HG03432 (cell line): ENCODE data around the gene TLE5.
"Not testable (repeated sequence)": the region's sequence is repeated elsewhere in the genome, so short reads cannot be mapped to it uniquely, and the experiment has no call there.

Experiments
- ATAC-seq: cut with Tn5 transposase; IDR thresholded peaks from one replicate; pipeline ENCODE4 v1.9.1; 2021; ENCODE audit warnings: mild to moderate bottlenecking, moderate library complexity; ENCODE audit not compliant: unreplicated experiment

Gene TLE5

DNA sequence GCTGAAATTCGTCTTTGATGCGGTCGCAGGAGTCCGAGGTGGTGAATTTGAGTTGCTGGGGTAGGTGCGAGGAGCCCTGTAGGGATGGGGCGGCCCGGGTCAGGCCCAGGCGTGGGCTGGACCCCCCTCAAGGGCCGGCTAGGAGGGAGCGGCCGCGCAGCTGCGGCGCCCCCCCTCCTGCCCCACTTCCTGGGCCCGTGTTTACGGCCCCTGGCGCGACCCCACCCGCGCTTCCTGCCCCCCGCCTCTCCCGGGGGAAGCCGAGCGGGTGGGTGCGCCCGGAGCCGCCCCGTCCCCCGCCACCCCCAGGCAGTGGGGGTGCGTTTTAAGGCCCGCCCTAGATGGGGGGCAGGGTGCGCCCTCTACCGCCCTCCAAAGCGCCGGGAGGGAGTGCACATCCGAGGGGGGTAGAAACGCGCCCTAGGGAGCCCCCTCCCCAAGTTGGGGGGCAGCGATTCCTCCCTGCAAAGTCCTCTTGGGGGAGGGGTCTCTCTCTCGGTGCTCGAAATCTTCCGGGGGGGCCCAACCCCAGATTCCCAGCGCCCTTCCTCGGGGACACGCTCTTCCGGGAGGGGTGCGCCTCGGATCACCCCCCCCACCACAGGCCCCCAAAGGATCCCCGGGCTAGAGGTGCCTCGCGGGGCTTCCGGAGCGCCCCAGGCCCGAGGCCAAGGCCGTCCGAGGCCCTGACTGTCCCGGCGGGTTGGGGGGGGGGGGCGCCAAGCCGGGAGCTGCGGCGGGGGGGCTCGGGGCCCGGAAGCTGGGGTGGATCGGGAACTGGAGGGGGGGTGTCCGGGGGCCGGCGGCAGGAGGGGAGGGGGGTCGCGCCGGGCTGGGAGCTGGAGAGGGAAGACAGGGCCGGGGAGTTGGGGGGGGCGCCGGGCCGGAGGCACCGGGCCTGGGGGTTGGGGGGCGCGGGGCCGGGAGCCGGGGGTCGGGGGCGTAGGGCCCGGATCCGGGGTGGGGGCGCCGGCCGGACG, 823 bp downstream of the TLE5 start:
- no peak for ATAC-seq

DNA sequence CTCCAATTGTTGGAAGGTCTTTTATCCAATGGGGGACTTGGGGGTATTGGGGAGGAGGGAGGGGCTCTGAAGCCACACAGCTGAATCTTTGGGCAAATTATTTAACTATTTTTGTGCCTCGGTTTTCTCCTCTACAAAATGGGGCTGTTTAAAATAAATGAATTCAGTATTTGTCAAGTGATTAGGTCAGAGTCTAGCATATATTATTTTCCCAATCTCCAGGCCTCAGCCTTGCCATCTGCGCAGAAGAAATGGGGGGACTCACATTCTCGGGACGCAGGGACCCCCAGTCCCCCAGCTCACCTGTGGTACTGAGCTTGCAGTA, 1.5 kb downstream of the TLE5 start:
- no peak for ATAC-seq

DNA sequence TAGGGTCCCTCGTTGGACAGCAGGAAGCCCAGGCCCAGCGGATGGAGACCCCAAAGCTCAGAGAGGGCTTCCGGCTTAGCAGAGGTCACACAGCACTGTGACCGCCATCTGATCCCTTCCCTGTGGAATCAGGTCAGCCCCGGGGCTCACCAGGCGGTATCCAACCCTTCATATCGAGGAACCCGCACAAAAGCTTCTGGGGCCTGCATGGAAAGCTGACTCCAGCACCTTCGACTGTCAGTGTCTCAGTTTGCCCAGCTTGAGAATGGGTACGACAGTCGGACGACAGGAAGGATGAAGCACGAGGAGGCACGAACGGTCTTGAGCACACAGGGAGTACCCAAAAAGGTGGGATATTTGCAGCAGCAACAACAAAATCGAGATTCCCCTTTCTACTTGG, 2.6 kb downstream of the TLE5 start:
- ATAC-seq, result no peak

DNA sequence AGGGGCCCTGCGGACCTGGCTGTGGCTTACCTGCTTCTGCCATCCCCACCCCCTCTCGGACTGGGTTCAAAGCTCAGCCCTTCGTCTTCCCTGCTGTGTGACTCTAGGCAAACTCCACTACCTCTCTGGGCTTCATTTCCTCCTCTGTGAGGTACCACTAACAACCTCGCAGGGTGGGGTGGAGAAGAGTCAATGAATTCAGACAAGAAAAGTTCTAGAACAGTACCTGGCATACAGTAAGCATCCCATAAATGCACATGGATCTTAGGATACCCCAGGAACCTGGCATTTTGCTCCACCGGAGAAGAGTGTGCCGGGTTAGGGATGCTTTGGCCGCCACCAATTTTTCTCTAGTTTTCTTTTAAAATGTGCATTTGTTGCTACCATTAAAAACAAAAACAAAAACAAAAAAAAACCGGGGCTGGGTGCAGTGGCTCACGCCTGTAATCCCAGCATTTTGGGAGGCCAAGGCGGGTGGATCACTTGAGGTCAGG, 3.4 kb downstream of the TLE5 start:
- no peak for ATAC-seq

DNA sequence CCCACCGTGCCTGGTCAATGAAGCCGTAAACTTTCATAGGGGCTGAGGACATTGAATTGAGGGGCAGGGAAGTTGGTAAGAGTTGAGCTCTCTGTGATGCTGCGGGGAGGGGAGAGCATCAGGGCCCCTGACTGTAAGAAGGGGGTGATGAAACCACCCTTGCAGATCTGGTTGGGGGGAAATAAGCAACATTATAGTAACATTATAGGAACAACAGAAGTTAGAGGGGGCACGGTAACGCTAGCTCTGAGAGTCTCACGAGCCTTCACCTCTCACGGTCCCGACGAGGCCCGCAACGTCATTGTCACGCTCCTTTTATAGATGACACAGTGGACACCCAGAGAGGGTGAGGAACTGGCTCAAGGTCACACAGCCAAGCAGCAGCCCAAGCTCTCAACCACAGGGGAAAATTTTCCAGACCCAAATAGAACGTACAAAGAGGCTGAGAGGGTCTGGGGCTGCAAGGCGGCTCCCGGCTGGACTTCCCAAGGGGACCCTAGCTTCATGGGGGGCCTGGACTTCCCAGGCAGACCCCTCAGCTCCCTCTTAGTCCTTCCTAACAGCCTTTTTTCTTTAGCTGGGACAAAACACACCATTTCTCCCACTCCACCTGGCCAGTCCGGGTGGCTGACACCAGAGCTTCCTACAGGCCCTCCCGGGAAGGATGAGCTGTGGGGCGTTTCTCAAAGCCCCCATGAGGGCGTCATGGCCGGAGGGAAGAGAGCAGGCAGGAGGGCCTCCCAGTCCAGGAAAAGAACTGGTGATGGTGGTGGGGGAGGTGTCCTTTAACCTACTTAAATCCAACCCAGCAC, 4.1 kb downstream of the TLE5 start:
- no peak for ATAC-seq

DNA sequence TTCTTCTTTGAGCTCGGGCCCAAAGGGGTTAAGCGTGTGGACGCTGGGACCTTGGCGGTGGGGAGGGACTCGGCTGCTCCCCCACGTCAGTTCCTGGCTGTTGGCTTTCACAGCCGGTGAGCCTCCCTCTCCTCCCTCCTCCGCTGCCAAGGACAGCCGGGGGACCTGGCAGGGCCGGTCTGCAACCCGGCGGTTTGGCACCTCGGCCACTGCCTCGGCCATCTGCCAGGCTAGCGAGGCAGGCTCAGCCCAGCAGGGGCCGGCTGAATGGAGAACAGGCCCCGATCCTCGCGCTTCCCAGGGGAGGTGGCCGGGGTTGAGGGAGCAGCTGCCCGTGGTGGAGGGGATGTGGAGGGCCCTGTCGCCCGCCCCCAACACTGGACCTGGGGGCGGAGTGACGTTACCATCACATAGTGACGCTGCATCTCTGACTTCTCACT, 5.0 kb downstream of the TLE5 start:
- ATAC-seq, result no peak

DNA sequence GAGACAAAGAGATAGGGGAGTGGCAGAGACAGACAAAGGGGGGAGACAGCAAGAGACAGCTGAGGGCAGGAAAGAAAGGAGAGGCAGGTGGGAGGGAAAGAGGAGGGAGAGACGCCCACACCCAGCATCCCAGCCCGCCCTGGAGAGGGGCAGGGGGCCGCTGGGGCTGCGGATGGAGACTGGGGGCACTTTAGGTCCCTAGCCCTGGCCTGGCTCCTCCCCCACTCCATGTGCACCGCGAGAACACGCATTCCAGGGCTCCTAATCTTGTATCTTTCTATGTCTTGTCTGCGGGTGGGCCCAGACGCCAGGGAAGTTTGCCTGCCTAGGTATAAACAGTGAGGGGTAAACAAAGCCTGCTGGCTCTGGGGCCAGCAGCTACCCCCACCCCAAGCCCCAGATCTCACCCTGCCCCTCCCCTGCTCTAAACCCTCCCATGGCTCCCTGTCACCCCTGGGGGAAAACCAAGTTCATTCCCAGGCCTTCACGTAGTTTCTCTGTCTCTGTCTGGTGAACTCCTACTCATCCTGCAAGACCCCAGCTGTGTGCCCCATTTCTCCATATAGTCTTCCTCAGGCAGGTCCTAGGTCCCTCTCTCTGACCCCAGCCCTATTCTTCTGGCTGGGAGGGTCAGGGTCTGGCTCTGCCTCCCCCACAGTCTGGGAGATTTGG, 5.7 kb downstream of the TLE5 start:
- no peak for ATAC-seq

DNA sequence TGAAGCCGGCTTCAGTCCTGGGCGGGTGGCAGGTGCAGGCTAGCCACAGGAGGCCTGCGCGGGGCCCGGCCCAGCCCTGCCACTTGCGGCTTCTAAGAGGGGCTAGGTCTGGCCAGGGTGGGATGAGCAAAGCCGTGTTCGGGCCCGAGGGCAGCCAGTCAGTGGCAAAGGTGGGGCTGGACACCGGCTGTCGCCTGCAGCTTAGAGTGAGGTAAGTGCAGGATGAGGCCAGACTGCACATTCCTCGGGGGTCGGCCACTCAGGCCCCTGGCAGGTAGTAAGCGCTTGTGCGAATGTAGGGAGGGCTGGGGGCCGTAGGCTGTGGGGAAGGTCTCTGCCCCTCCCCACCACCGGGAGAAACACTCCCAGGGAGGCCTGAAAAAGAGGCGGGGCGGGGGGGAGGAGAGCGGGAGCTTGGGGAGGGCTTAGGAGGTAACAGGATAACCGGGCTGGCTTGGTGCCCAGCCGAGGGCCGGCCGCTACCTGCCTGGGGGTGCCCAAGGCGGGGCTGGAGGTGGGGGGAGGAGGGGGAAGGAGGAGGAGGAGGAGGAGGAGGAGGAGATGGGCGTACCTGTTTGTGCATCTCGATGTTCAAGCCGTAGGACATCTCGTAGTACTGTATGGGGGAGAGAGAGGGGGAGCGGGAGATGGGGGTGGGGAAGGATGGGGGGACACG, 6.4 kb downstream of the TLE5 start:
- ATAC-seq, result no peak

DNA sequence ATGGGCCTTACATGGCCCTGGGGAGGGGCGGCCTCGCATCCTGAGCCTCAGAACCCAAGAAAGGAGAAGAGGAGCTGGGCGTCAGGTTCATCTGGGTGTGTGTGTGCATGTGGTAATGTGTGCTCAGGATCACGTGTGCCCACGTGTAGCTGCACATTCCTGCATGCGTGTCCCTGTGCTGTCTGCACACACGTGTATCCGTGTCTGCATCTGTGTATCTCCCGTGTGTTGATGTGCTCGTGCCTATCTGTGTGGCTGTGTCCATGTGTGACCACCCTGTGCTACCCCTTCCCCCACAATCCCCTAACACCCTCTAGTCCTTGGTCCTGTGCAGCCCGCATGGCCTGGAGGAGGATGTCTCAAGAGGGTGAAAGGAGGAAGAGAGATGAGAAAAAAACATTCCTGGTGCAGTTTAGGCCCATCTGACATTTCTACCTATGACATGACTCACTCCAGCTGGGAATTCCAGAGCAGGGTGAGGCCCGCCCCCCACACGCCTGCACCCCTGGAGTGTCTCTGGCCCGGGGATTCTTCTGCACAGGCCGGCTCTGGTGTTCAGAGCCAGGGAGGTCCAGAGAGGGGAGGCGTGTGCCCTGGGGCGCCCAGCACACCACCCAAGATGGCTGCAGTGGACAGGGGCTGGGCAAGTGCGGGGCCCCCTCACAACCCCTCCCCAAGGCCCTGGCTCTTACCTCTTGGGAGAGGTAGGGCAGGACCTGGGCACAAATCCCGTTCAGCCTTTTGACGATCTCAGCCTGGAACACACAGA, 7.1 kb downstream of the TLE5 start:
- ATAC-seq, result no peak

DNA sequence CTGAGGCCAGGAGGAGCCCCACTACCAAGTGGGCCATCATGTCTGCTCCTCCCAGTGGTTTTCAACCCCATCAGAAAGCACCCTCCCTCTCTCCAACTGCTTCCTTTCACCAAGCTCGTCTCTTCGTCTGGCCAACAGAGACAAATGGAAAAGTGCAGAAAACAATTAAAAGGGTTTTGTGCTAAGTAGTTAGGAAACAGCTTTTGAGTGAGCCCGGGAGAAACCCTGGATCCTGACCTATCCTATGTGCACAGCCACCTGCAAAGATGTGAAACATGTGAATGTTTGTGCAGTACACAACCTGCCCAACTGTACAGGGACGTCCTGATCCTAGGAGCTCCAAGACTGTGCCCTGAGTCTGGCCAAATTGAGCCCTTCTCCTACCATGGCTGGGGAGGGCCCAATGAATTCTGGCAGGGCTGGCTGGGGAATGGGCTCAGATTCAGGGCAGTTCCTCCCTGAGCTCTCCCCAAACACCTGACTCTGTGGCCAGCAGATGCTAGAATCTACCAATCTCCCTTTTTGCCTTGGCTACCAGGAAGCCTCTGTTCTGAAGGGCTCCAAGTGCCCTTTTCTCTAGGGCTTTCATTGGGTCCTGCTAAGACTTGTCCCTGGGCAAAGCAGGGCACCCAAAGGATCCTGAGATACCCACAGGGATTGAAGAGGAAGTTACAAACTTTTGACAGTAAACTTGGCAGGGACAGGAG, 7.9 kb downstream of the TLE5 start:
- ATAC-seq, result no peak

DNA sequence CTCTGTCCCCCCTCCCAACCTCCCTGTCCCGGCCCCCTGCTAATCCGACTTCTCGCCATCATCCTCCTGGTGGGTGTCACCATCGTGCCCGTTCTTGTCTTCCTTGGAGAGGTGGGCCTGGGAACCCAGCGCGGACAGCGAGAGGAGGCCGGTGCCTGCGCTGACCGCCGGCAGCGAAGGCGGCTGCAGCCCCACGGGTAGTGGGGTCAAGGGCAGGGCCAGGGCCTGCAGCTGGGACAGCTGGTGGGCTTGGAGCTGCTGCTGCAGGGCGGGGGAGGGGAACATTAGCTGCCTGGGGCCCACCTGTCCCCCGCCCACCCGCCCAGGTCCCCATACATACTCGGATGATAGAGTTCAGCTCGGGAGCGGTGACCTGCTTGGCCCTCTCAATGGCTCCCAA, 8.5 kb downstream of the TLE5 start:
- no peak for ATAC-seq

DNA sequence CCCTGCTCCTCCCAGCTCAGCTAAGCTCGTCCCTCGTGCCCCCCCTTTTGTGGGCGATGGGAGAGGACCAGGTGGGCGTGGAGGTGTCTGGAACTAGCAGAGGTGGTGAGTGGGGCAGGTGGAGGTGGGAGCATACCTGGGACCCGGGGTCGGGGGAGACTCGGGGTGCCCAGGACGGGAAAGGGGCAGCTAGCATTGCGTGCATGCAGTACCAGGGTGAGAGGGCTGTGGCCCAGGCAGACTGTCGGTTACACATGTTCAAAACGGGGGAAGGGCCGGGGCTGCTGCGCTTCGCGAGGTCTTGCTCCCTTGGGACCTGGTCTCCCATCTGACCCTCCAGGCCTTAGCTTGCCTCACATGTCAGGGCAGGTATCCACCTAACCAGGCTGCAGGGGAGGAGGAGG, 9.1 kb downstream of the TLE5 start:
- no peak for ATAC-seq

DNA sequence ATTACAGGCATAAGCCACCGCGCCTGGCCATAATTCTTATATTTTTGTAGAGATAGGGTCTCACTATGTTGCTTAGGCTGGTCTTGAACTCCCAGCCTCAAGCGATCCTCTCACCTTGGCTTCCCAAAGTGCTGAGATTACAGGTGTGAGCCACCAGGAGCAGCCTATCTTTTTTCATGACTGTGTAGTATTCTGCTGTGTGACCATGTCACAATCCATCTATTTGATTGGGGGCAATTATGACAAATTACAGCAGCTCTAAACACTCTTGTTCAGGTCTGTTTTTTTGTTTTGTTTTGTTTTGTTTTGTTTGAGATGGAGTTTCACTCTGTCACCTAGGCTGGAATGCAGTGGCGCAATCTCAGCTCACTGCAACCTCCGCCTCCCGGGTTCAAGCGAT, 12.3 kb downstream of the TLE5 start:
- ATAC-seq, result not testable (repeated sequence)

DNA sequence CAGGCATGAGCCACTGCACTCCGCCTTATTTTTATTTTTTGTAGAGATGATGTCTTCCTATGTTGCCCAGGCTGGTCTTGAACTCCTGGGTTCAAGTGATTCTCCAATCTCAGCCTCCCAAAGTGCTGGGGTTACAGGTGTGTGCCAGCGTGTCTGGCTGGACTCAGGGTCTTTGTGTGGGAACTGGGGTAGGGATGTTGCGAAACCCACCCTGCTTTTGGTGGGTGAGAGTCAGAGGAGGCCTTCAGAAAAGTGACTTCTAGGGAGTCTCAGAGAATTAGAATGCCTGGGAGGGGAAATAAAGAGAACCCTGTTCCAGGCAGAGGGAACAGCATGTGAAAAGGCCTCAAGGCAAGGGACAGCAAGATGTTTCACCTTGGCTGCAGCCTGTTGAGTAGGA, 13.2 kb downstream of the TLE5 start:
- no peak for ATAC-seq

DNA sequence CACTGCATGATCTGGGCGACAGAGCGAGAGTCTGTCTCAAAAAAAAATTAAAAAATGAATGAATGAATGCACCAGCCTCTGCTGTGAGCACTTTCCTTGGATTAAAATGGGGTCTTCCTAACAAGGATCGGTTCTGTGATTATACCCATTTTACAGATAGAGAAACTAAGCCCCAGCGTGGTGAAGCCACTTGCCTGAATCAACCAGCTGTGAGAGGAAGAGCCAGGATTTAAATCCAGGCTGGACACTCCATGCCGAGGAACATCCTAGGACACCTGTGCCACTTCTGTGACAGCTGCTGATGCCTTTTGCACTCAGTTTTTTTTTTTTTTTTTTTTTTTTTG, 14.1 kb downstream of the TLE5 start:
- ATAC-seq, result no peak

DNA sequence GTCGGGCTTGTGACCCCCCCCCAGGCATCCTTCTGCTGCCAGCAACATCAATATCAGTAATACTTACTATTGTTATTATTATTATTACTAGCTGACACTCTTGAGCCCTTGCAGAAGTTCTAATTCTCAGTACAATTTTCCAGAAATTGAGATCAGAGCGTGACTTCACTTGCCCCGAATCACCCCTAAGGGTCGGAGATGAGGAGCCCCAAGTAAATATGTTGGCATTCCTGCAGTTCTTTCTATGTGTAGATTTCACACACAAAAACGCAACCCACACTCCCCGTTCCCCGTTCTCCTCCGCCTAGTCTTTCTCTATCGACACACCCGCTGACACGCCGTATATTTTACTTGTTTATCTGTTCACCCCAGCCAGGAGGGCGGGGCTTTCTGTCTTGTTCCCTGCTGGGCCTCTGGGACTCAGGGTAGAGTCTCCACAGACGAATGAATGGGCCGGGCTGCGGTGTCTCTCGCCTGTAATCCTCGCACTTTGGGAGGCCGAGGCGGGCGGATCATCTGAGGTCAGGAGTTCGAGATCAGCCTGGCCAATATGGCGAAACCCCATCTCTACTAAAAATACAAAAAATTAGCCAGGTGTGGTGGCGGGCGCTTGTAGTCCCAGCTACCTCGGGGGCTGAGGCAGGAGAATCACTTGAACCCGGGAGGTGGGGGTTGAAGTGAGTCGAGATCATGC, 14.7 kb downstream of the TLE5 start:
- ATAC-seq, result no peak

DNA sequence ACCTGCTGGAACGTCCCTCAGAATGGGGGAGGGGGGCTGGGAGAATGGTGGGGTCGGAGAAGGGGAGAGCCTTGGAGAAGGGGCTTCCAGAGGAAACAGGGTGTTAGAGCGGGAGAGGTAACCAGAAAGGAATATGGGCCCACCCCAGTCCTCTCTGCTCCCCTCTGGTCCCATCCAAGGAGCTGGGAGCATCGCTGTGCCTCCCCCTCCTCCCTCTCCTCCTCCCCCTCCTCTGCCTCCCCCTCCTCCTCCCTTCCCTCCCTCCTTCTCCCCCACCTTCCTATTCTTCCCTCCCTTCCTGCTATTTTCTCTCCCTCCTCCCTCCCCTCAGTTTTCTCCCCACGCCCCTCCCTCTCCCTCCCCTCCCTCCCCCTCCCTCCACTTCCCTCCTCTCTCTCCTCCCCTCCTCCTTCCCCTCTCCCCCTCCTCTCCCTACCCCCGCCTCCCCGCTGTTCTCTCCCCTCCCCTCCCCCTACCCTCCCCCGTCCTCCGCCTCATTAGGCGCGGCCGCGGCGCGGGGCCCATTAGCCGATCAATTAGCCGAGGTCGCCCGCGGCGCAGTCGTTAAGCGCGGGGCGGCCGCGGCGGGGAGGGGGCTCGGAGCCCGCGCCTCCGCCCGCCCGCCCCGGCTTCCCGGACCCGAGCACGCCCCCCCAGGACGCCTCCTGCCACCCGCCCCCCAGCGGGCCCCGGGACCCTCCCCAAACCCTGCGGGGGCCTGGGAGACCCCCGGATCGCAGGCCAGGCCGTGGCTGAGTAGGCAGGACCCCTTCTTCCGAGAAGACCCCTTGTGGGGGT, 15.4 kb downstream of the TLE5 start:
- ATAC-seq, result no peak
